IPS-20b (cell line): ENCODE data around the gene INTS2.
"Not testable (repeated sequence)": the region's sequence is repeated elsewhere in the genome, so short reads cannot be mapped to it uniquely, and the experiment has no call there.

ENCODE experiments used
- H3K27ac ChIP-seq: one replicate; pipeline ENCODE4 v1.5.1; 2013; ENCODE audit warnings: low read length
- H3K27me3 ChIP-seq: 2 replicates; pipeline ENCODE4 v1.6.1; 2013; ENCODE audit warnings: mild to moderate bottlenecking, low read length, inconsistent platforms; ENCODE audit not compliant: insufficient read depth
- H3K36me3 ChIP-seq: 2 replicates; pipeline ENCODE4 v1.6.1; 2013; ENCODE audit warnings: low read depth, mild to moderate bottlenecking, inconsistent platforms, low read length, moderate library complexity; ENCODE audit not compliant: insufficient read depth
- H3K4me1 ChIP-seq: 2 replicates; pipeline ENCODE4 v1.6.1; 2013; ENCODE audit warnings: mild to moderate bottlenecking, control low read depth, inconsistent platforms, low read length, moderate library complexity; ENCODE audit not compliant: insufficient read depth
- H3K4me3 ChIP-seq: 2 replicates; pipeline ENCODE4 v1.5.1; 2013; ENCODE audit warnings: mild to moderate bottlenecking, low read length, inconsistent platforms
- H3K9ac ChIP-seq: 2 replicates; pipeline ENCODE4 v1.6.1; 2013; ENCODE audit warnings: low read depth, mild to moderate bottlenecking, inconsistent platforms, low read length, moderate library complexity
- H3K9me3 ChIP-seq: 2 replicates; pipeline ENCODE4 v1.6.1; 2013; ENCODE audit warnings: mild to moderate bottlenecking, low read depth, low read length, inconsistent platforms; ENCODE audit not compliant: insufficient read depth

The INTS2 gene

DNA sequence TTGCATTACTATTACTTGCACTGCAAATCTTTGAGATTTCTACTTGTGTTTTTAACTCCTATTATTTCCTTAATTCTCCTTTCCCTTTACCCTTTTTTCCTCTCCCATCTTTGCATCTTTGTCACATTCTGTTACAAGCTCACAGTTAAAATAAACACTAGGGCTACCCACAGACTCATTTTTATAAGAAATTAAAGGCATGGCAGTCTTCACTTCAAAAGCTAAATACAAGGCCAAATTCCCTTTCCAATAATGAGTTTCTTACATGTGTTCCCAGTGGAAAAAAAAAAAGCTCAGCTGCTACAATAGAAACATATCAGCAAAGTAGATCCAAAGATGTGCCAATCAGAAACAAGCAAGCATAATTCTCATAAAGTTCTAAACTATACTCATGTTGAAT lies 60.7 kb downstream of the INTS2 start:
- Histone ChIP-seq H3K9ac (no peak overlapping the region), H3K36me3 (peaks cover 44% of the 10 kb centered on the region), H3K9me3 (no peaks in the 10 kb centered on the region), H3K4me1 (peaks cover under 1% of the 10 kb centered on the region; the same call in 1 of the 2 replicates), H3K27ac (no peak overlapping the region), H3K27me3 (no peaks in the 10 kb centered on the region), H3K4me3 (no peak overlapping the region)

DNA sequence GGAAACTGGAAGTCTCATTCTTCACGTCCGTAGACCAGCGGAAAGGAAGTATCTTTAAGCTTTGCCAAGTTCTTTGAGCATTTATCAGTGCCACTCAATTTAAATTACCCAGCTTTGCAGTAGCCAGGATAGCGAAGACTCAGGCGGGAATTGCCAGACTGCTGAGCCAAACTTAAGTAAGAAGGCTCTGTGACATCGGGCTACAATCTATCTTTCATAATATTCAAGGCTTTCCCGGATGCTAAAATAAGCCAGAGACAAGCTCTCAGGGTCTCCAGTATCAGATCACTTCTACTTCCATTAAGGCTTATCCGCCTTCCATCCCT lies 64.0 kb downstream of the INTS2 start:
- H3K4me1 ChIP-seq, result peaks cover 6% of the 10 kb centered on the region
- H3K27me3 ChIP-seq, result no peaks in the 10 kb centered on the region
- H3K27ac ChIP-seq, result peak overlapping the region; percentile 20
- no peaks in the 10 kb centered on the region for H3K9me3 ChIP-seq
- H3K4me3 ChIP-seq, result peak overlapping the region; percentile 93
- peak overlapping the region; percentile 97 for H3K9ac ChIP-seq
- peaks cover 41% of the 10 kb centered on the region for H3K36me3 ChIP-seq

DNA sequence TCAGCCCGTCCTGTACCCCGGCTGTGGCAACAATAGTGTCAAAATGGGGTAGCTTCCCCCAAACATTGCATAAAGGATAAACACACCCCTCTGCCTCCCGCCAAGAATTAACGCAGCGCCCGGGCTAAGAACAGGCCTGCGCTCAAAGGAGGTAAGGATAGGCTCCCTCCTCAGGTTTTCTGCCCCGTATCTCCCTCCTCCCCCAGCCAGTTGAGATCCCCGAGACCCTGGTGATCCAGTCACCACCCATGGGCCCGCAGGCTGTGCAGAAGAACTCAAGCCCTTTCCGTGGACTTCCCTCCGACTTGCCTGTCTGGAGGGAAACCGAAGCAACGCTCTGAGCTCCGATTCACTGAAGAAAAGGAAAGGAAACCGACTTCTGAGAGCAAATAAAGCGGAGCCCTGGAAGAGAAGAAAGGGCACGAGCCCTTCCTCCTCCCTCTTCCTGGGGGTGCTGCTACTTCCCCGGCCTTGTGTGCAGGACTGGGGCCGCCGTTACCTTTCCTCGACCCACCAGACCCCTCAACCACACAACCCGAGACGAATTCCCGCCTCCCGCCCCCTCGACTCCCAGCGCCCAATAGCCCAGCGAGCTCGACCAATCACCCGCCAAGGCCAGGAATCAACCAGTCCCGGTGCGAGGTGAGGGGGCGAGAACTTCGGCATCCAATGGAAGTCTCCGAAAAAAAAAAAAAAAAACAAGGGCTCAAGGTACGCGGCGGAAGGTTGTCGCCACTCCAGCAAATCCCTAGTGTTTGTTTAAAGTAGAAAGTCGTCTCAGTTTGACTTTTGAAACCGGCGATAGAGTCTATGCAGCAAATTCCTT lies 64.6 kb downstream of the INTS2 start, which contains the start of gene BRIP1:
TSS of gene BRIP1 (minus strand) at position 554 of the 826 bp plus-strand sequence. CDS start 1,989 bp downstream, outside the sequence.
- H3K36me3 ChIP-seq, result peaks cover 42% of the 10 kb centered on the region
- H3K27me3 ChIP-seq, result no peaks in the 10 kb centered on the region
- peaks cover 6% of the 10 kb centered on the region for H3K4me1 ChIP-seq
- peak within 1 kb of the TSS; percentile 93 for H3K4me3 ChIP-seq
- H3K9me3 ChIP-seq, result no peaks in the 10 kb centered on the region
- H3K27ac ChIP-seq, result peak within 1 kb of the TSS; percentile 87
- H3K9ac ChIP-seq, result peak within 1 kb of the TSS; percentile 97

DNA sequence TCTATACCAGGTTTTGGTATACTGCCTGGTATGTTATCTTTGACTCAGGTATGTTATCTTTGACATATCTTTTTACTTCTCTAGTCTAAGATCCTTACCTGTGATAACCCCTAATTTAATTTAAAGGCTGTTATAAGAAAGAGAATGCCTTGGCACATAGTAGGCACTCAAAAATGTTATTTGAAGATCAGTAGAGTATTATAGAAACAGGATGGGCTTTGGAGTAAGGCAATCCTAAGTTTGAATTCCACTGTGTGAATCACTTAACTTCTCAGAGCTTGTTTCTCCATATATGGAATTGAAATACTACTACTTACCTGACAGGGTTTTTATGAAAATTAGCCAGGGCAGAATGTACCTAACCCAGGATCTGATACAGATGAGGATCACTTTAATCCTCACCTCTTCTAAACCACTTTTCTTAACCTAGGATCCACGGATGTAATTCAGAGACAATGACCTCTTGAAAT lies 65.6 kb downstream of the INTS2 start:
- Histone ChIP-seq H3K27me3 (no peaks in the 10 kb centered on the region), H3K27ac (peak overlapping the region; percentile 87)

DNA sequence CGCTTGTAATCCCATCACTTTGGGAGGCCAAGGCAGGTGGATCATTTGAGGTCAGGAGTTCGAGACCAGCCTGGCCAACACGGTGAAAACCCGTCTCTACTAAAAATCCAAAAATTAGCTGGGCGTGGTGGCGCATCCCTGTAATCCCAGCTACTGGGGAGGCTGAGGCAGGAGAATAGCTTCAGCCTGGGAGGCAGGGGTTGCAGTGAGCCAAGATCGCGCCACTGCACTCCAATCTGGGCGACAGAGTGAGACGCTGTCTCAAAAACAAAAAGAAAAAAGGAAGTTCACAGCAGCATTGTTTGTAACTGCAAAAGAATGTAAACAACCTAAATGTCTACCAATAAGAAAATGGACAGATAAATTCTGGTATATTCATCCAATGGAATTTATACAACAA lies 67.4 kb downstream of the INTS2 start:
- not testable (repeated sequence) for H3K9ac ChIP-seq, H3K27me3 ChIP-seq, H3K4me3 ChIP-seq, H3K9me3 ChIP-seq, H3K4me1 ChIP-seq, H3K27ac ChIP-seq
- H3K36me3 ChIP-seq, result peaks cover 56% of the 10 kb centered on the region

More for the DNA sequence above, 65.6 kb downstream of the INTS2 start:
- Histone ChIP-seq H3K4me3 (peak overlapping the region; percentile 93), H3K9ac (peak overlapping the region; percentile 97), H3K4me1 (peaks cover 6% of the 10 kb centered on the region), H3K9me3 (no peaks in the 10 kb centered on the region), H3K36me3 (peaks cover 41% of the 10 kb centered on the region)

DNA sequence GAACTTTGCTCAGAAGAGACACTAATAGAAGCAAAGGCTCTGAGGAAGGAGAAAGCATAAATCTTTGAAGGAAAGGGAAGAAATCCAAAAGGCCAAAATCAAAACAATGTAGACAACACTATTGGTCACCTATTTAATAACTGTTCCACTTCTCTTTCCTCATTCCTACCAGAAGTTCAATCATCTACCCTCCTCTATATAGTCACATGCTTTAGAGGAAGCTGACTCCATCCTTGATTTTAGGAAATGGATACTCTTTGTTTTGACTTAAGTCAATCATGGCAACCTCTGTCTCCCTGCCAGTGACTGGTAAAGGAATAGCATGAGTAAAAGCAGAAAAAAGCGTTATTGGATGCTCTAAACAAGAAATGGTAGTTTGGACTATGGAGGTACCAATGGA lies 71.7 kb downstream of the INTS2 start:
- no peaks in the 10 kb centered on the region for H3K4me1 ChIP-seq
- no peaks in the 10 kb centered on the region for H3K9me3 ChIP-seq
- peaks cover 92% of the 10 kb centered on the region for H3K36me3 ChIP-seq
- H3K27me3 ChIP-seq, result no peaks in the 10 kb centered on the region
- no peak overlapping the region for H3K27ac ChIP-seq
- no peak overlapping the region for H3K9ac ChIP-seq
- H3K4me3 ChIP-seq, result no peak overlapping the region

GRCh38 chr17:61852857-61853256 lies 74.9 kb downstream of the INTS2 start:
- H3K36me3 ChIP-seq, result peaks cover 80% of the 10 kb centered on the region

DNA sequence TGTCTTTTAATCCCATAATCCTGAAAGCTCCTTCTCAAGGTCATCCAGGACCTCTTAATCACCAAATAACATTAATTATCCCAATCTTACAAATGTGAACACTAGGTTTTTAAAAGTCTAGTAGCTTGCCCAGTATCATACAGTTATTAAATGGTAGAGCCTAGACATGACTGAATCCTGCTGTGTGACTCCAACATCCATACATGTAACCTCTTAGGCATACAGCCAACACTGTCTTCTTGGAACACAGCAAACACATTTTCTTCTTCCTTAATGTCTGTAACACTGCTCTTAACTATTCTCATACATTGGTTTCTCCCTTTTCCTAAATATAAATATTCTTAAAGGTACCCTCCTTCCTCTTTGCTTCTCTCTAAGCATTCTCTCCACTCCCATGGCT lies 78.1 kb downstream of the INTS2 start:
- Histone ChIP-seq H3K9ac (no peak overlapping the region), H3K36me3 (peaks cover 80% of the 10 kb centered on the region), H3K9me3 (no peaks in the 10 kb centered on the region), H3K27me3 (no peaks in the 10 kb centered on the region), H3K27ac (no peak overlapping the region), H3K4me1 (no peaks in the 10 kb centered on the region), H3K4me3 (no peak overlapping the region)

More at GRCh38 chr17:61852857-61853256, 74.9 kb downstream of the INTS2 start:
- Histone ChIP-seq H3K9me3 (no peaks in the 10 kb centered on the region), H3K27ac (no peak overlapping the region), H3K27me3 (no peaks in the 10 kb centered on the region), H3K4me3 (no peak overlapping the region), H3K4me1 (no peaks in the 10 kb centered on the region), H3K9ac (no peak overlapping the region)

- no peak overlapping the region for H3K4me3 ChIP-seq
- H3K9me3 ChIP-seq, result no peaks in the 10 kb centered on the region
- H3K9ac ChIP-seq, result no peak overlapping the region
- H3K27me3 ChIP-seq, result no peaks in the 10 kb centered on the region
- peaks cover 79% of the 10 kb centered on the region for H3K36me3 ChIP-seq
- no peak overlapping the region for H3K27ac ChIP-seq
- H3K4me1 ChIP-seq, result no peaks in the 10 kb centered on the region
Measured at GRCh38 chr17:61848896-61849295, 78.9 kb downstream of the INTS2 start.

DNA sequence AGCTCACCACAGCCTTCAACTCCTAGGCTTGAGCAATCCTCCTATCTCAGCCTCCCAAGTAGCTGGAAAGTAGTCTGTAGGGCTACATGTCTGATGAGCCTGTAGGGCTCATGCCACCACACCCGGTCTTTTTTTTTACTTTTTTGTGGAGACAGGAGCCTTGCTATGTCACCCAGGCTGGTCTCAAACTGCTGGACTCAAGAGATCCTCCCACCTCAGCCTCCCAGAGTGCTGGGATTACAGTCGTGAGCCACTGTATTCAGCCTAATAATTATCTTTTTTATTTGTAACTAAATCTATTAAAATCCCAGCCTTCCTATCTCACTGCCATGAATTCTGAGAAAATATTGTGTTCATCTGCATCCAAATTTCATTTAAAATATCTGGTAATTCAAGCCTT lies 79.5 kb downstream of the INTS2 start:
- no peak overlapping the region for H3K4me3 ChIP-seq
- peaks cover 77% of the 10 kb centered on the region for H3K36me3 ChIP-seq
- H3K27ac ChIP-seq, result no peak overlapping the region

DNA sequence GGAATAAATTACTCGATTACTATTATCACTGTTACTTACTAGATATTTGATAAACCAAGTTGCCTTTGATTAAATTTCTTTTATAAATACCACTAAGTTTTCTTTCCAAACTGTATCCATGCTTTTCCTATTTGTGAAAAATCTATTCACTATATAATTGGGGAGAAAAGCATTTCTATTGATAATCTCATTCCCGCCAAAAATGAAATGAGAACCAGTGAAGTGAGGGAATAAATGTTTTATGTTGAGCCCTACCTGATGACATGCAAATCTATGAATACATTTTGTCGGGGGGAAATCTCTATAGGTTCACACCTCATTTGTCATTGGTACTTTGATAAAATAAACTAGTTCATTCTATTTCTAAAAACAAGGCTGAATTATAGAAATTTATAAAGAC lies 80.1 kb downstream of the INTS2 start:
- H3K36me3 ChIP-seq, result peaks cover 77% of the 10 kb centered on the region

More for the DNA sequence above, 79.5 kb downstream of the INTS2 start:
- Histone ChIP-seq H3K9me3 (no peaks in the 10 kb centered on the region), H3K9ac (no peak overlapping the region), H3K27me3 (no peaks in the 10 kb centered on the region), H3K4me1 (no peaks in the 10 kb centered on the region)

DNA sequence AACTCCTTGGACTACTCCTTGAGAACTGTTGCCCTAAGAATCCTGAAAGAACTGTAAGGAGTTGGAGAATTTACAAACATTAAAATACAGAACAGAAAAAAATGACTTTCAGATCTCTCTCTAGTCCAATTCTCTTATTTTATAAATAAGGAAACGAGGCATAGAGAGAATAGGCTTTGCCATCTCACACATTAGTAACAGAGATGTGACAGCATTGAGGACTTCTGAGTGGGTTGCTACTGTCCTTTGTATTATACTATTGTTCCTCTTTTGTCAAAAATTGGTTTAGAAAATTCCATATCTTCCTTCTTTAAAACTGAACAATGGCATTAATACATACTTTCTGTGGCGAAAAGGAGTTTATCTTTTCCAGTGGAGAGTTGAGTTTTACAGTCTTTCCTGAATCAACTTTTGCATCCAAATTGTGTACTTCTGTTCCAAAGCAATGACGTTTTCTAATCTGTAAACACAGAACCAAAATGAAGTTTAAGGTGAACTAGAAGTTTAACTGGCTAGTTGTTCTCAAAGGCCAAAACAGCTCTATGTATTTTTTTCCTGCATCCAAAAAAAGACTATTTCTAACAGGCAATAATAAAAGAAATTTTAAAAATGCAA lies 80.9 kb downstream of the INTS2 start:
- Histone ChIP-seq H3K9ac (no peak overlapping the region), H3K27me3 (no peaks in the 10 kb centered on the region), H3K4me1 (no peaks in the 10 kb centered on the region), H3K4me3 (no peak overlapping the region), H3K27ac (no peak overlapping the region), H3K36me3 (peaks cover 75% of the 10 kb centered on the region), H3K9me3 (no peaks in the 10 kb centered on the region)

More for the DNA sequence above, 80.1 kb downstream of the INTS2 start:
- Histone ChIP-seq H3K27ac (no peak overlapping the region), H3K4me1 (no peaks in the 10 kb centered on the region), H3K27me3 (no peaks in the 10 kb centered on the region), H3K4me3 (no peak overlapping the region), H3K9me3 (no peaks in the 10 kb centered on the region), H3K9ac (no peak overlapping the region)
